ENCODE measurements around the gene OIT3.

DNA sequence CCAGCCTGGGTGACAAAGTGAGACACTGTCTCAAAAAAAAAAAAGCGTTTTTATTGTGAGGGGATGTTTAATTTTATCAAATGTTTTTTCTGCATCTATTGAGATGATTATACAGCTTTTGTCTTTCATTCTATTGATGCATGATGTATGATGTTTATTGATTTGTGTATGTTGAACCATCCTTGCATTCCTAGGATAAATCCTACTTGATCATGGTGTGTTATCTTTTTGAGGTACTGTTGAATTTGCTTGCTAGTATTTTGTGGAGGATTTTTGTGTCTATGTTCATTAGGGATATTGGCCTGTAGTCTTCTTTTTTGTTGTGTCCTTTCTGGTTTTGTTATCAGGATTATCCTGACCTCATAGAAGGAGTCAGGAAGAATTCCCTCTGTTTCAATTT is 83.3 kb downstream of the OIT3 start:
- TF ChIP-seq, protein P1, sequence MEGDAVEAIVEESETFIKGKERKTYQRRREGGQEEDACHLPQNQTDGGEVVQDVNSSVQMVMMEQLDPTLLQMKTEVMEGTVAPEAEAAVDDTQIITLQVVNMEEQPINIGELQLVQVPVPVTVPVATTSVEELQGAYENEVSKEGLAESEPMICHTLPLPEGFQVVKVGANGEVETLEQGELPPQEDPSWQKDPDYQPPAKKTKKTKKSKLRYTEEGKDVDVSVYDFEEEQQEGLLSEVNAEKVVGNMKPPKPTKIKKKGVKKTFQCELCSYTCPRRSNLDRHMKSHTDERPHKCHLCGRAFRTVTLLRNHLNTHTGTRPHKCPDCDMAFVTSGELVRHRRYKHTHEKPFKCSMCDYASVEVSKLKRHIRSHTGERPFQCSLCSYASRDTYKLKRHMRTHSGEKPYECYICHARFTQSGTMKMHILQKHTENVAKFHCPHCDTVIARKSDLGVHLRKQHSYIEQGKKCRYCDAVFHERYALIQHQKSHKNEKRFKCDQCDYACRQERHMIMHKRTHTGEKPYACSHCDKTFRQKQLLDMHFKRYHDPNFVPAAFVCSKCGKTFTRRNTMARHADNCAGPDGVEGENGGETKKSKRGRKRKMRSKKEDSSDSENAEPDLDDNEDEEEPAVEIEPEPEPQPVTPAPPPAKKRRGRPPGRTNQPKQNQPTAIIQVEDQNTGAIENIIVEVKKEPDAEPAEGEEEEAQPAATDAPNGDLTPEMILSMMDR (conservative IDR thresholded peaks at IDR 0.05; ENCODE audit: low read depth, low read length) = no peak
- TF ChIP-seq EZH2 (IDR thresholded peaks at IDR 0.05; ENCODE audit: borderline replicate concordance, low read depth, low read length, poor library complexity, severe bottlenecking) = no peak
